HEK293T (cell line): ENCODE measurements around the gene KRTAP10-4.

Experiments used
- CTCF ChIA-PET: fragments of 350-600 bp; formaldehyde crosslinking; extraction: SDS; loops from one replicate; lab custom pipeline; 2021; ENCODE audit warnings: antibody characterized with exemption, inconsistent platforms; lab: Yijun Ruan, JAX
- POLR2A ChIA-PET: fragments of 350-600 bp; formaldehyde crosslinking; extraction: SDS; loops from one replicate; lab custom pipeline; 2020; ENCODE audit warnings: antibody characterized with exemption, inconsistent platforms; lab: Yijun Ruan, JAX
- DNase-seq: peaks from one replicate; pipeline ENCODE4 v3.0.0; 2012; ENCODE audit warnings: mixed read lengths; ENCODE audit errors: extremely low spot score
- ARNT ChIP-seq: fragments of 450-650 bp; IDR thresholded peaks from 2 replicates; pipeline ENCODE4 v1.6.1; 2017; ENCODE audit warnings: mild to moderate bottlenecking
- BHLHE40 ChIP-seq: fragments of 450-650 bp; IDR thresholded peaks from 2 replicates; pipeline ENCODE4 v1.6.1; 2016; ENCODE audit warnings: mild to moderate bottlenecking, moderate library complexity, borderline replicate concordance
- CTBP1 ChIP-seq: fragments of 450-650 bp; IDR thresholded peaks from 2 replicates; pipeline ENCODE4 v1.6.1; 2016; ENCODE audit warnings: borderline replicate concordance
- ELF4 ChIP-seq: fragments of 450-650 bp; IDR thresholded peaks from 2 replicates; pipeline ENCODE4 v1.6.1; 2017; ENCODE audit warnings: antibody characterized with exemption
- FOXA1 ChIP-seq: fragments of 450-650 bp; IDR thresholded peaks from 2 replicates; pipeline ENCODE4 v1.6.1; 2016; ENCODE audit warnings: mild to moderate bottlenecking
- FOXK2 ChIP-seq: fragments of 450-650 bp; IDR thresholded peaks from 2 replicates; pipeline ENCODE4 v1.6.1; 2016; ENCODE audit warnings: mild to moderate bottlenecking
- FOXM1 ChIP-seq: fragments of 450-650 bp; IDR thresholded peaks from 2 replicates; pipeline ENCODE4 v1.6.1; 2017; ENCODE audit warnings: mild to moderate bottlenecking, borderline replicate concordance
- HDGF ChIP-seq: fragments of 450-650 bp; IDR thresholded peaks from 2 replicates; pipeline ENCODE4 v1.6.1; 2017; ENCODE audit warnings: antibody characterized with exemption, borderline replicate concordance
- L3MBTL2 ChIP-seq: fragments of 450-650 bp; conservative IDR thresholded peaks from 2 replicates; pipeline ENCODE4 v1.6.1; 2016; ENCODE audit warnings: mild to moderate bottlenecking
- LEF1 ChIP-seq: fragments of 450-650 bp; IDR thresholded peaks from 2 replicates; pipeline ENCODE4 v1.6.1; 2017; ENCODE audit warnings: mild to moderate bottlenecking, borderline replicate concordance
- NFRKB ChIP-seq: fragments of 450-650 bp; IDR thresholded peaks from 2 replicates; pipeline ENCODE4 v1.6.1; 2016; ENCODE audit warnings: mild to moderate bottlenecking, moderate library complexity
- PKNOX1 ChIP-seq: fragments of 450-650 bp; IDR thresholded peaks from 2 replicates; pipeline ENCODE4 v1.6.1; 2016
- SP1 ChIP-seq: fragments of 450-650 bp; IDR thresholded peaks from 2 replicates; pipeline ENCODE4 v1.6.1; 2017
- SUZ12 ChIP-seq: fragments of 450-650 bp; IDR thresholded peaks from 2 replicates; pipeline ENCODE4 v1.6.1; 2016; ENCODE audit warnings: mild to moderate bottlenecking
- TARDBP ChIP-seq: fragments of 450-650 bp; IDR thresholded peaks from 2 replicates; pipeline ENCODE4 v1.6.1; 2016
- ZNF384 ChIP-seq: fragments of 450-650 bp; IDR thresholded peaks from 2 replicates; pipeline ENCODE4 v1.6.1; 2016

The KRTAP10-4 gene

GRCh38 chr21:44613386-44614155, 40.0 kb downstream of the KRTAP10-4 start:
- TF ChIP-seq LEF1 (no peak), SUZ12 (no peak), PKNOX1 (no peak), CTBP1 (no peak), ARNT (no peak), FOXK2 (no peak), TARDBP (no peak), FOXA1 (no peak), FOXM1 (no peak), HDGF (no peak), ZNF384 (no peak), SP1 (no peak), NFRKB (no peak), BHLHE40 (no peak), ELF4 (no peak), L3MBTL2 (no peak)
- CTCF ChIA-PET: no interaction called here
- DNase-seq: no peak
- POLR2A ChIA-PET: no interaction called here

GRCh38 chr21:44614161-44614631, 40.7 kb downstream of the KRTAP10-4 start:
- POLR2A ChIA-PET: no interaction called here
- no peak for DNase-seq
- TF ChIP-seq ARNT: no peak
- TF ChIP-seq NFRKB: no peak
- TF ChIP-seq FOXA1: no peak
- TF ChIP-seq PKNOX1: no peak
- TF ChIP-seq ZNF384: no peak
- no peak for TF ChIP-seq ELF4
- no peak for TF ChIP-seq FOXK2
- no peak for TF ChIP-seq L3MBTL2
- no peak for TF ChIP-seq BHLHE40
- TF ChIP-seq CTBP1: no peak
- TF ChIP-seq LEF1: no peak
- no peak for TF ChIP-seq FOXM1
- CTCF ChIA-PET: no interaction called here

- CTCF ChIA-PET: no interaction called here
- no peak for DNase-seq
- TF ChIP-seq HDGF (no peak), FOXK2 (no peak), PKNOX1 (no peak), BHLHE40 (no peak), FOXM1 (no peak), ARNT (no peak), ZNF384 (no peak), L3MBTL2 (no peak), NFRKB (no peak), SP1 (no peak), LEF1 (no peak), SUZ12 (no peak), TARDBP (no peak), ELF4 (no peak), CTBP1 (no peak)
- POLR2A ChIA-PET: no interaction called here
Observed at GRCh38 chr21:44614961-44615391, 41.4 kb downstream of the KRTAP10-4 start.

GRCh38 chr21:44615466-44615865, 41.9 kb downstream of the KRTAP10-4 start:
- ChIA-PET CTCF (no interaction called here), POLR2A (no interaction called here)
- TF ChIP-seq FOXA1: no peak
- TF ChIP-seq FOXK2: no peak
- no peak for TF ChIP-seq TARDBP
- no peak for TF ChIP-seq ELF4
- TF ChIP-seq LEF1: no peak
- TF ChIP-seq FOXM1: no peak
- DNase-seq: no peak

- ChIA-PET CTCF (no interaction called here), POLR2A (no interaction called here)
- TF ChIP-seq HDGF: no peak
- no peak for TF ChIP-seq SP1
- no peak for TF ChIP-seq NFRKB
- TF ChIP-seq FOXA1: no peak
- no peak for DNase-seq
Observed at GRCh38 chr21:44615911-44616590, 42.5 kb downstream of the KRTAP10-4 start.

- no peak for DNase-seq
- CTCF ChIA-PET: no interaction called here
- POLR2A ChIA-PET: no interaction called here
- TF ChIP-seq ARNT (no peak), HDGF (no peak), FOXA1 (no peak), SP1 (no peak), TARDBP (no peak), BHLHE40 (no peak), LEF1 (no peak), NFRKB (no peak), ELF4 (no peak), ZNF384 (no peak), PKNOX1 (no peak), FOXK2 (no peak)
Observed at GRCh38 chr21:44616591-44616926, 43.0 kb downstream of the KRTAP10-4 start.
